ENCODE results near the gene TMED3.

The TMED3 gene

GRCh38 chr15:79310985-79311900 is at the start of gene TMED3:
Gene TMED3 (plus strand): TSS chr15:79311112. CDS start chr15:79311250, 138 bp downstream.
- Histone ChIP-seq H4K20me1 (ENCODE audit: control insufficient read depth, insufficient read depth, low read depth, low read length) (no peaks in the 10 kb centered on the region), H3K4me3 (ENCODE audit: low read length) (peak within 1 kb of the TSS; percentile 99), H3K9me2 (replicated peaks; ENCODE audit: control insufficient read depth, low read length) (no peaks in the 10 kb centered on the region), H3F3A (ENCODE audit: control insufficient read depth, insufficient read depth) (no peaks in the 10 kb centered on the region), H3K36me3 (ENCODE audit: control insufficient read depth, low read length) (peaks cover 42% of the 10 kb centered on the region), H3K27ac (ENCODE audit: low read depth, low read length) (peak within 1 kb of the TSS; percentile 37; the same call in 1 of the 2 replicates), H3K79me2 (ENCODE audit: control insufficient read depth, low read length) (peaks cover 28% of the 10 kb centered on the region), H3K9me3 (ENCODE audit: control insufficient read depth, insufficient read depth, low read length) (no peaks in the 10 kb centered on the region), H3K4me2 (ENCODE audit: low read length) (peak within 1 kb of the TSS; percentile 93), H3K27me3 (ENCODE audit: control insufficient read depth, low read length) (peaks cover 29% of the 10 kb centered on the region), H3K4me1 (ENCODE audit: control insufficient read depth, low read length) (peaks cover 27% of the 10 kb centered on the region)
- TF ChIP-seq, protein P1, sequence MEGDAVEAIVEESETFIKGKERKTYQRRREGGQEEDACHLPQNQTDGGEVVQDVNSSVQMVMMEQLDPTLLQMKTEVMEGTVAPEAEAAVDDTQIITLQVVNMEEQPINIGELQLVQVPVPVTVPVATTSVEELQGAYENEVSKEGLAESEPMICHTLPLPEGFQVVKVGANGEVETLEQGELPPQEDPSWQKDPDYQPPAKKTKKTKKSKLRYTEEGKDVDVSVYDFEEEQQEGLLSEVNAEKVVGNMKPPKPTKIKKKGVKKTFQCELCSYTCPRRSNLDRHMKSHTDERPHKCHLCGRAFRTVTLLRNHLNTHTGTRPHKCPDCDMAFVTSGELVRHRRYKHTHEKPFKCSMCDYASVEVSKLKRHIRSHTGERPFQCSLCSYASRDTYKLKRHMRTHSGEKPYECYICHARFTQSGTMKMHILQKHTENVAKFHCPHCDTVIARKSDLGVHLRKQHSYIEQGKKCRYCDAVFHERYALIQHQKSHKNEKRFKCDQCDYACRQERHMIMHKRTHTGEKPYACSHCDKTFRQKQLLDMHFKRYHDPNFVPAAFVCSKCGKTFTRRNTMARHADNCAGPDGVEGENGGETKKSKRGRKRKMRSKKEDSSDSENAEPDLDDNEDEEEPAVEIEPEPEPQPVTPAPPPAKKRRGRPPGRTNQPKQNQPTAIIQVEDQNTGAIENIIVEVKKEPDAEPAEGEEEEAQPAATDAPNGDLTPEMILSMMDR (IDR thresholded peaks at IDR 0.05; ENCODE audit: low read depth, low read length, poor library complexity, severe bottlenecking) = no peak
- no peak for TF ChIP-seq EZH2phosphoT487 (IDR thresholded peaks at IDR 0.05; ENCODE audit: borderline replicate concordance, low read length)

DNA sequence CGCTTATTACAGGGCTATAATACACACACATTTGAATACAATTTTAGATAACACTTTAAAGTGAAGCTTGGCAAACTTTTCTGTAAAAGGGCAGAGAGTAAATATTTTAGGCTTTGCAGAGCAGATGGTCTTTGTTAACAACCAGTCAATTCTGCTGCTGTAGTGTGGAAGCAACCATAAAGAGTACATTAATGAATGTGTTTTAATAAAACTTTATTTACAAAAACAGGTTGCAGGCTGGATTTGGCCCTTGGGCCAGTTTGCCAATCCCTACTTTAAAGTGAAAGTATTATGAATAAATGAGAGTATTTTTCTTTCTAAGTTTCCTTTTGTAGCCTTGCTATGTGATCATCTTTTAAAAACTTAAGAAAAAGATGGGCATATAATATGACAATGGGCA is 49.1 kb upstream of the TMED3 start:
- Histone ChIP-seq H3K27ac (ENCODE audit: low read depth, low read length) (no peak overlapping the region), H4K20me1 (ENCODE audit: control insufficient read depth, insufficient read depth, low read depth, low read length) (no peaks in the 10 kb centered on the region), H3K4me3 (ENCODE audit: low read length) (no peak overlapping the region), H3F3A (ENCODE audit: control insufficient read depth, insufficient read depth) (no peaks in the 10 kb centered on the region), H3K27me3 (ENCODE audit: control insufficient read depth, low read length) (peaks cover 3% of the 10 kb centered on the region; the same call in 1 of the 2 replicates), H3K4me1 (ENCODE audit: control insufficient read depth, low read length) (no peaks in the 10 kb centered on the region), H3K4me2 (ENCODE audit: low read length) (no peak overlapping the region), H3K79me2 (ENCODE audit: control insufficient read depth, low read length) (no peaks in the 10 kb centered on the region), H3K9me3 (ENCODE audit: control insufficient read depth, insufficient read depth, low read length) (no peaks in the 10 kb centered on the region), H3K36me3 (ENCODE audit: control insufficient read depth, low read length) (no peaks in the 10 kb centered on the region), H3K9me2 (replicated peaks; ENCODE audit: control insufficient read depth, low read length) (no peaks in the 10 kb centered on the region)
- TF ChIP-seq, protein P1 (IDR thresholded peaks at IDR 0.05; ENCODE audit: low read depth, low read length, poor library complexity, severe bottlenecking) = no peak
- no peak for TF ChIP-seq EZH2phosphoT487 (IDR thresholded peaks at IDR 0.05; ENCODE audit: borderline replicate concordance, low read length)

GRCh38 chr15:79265167-79265566 is 45.7 kb upstream of the TMED3 start:
- Histone ChIP-seq H3K27me3 (ENCODE audit: control insufficient read depth, low read length) (peaks cover 7% of the 10 kb centered on the region), H3K27ac (ENCODE audit: low read depth, low read length) (no peak overlapping the region), H3K9me3 (ENCODE audit: control insufficient read depth, insufficient read depth, low read length) (no peaks in the 10 kb centered on the region), H3K4me2 (ENCODE audit: low read length) (no peak overlapping the region), H4K20me1 (ENCODE audit: control insufficient read depth, insufficient read depth, low read depth, low read length) (no peaks in the 10 kb centered on the region), H3K4me1 (ENCODE audit: control insufficient read depth, low read length) (no peaks in the 10 kb centered on the region), H3K79me2 (ENCODE audit: control insufficient read depth, low read length) (no peaks in the 10 kb centered on the region), H3F3A (ENCODE audit: control insufficient read depth, insufficient read depth) (no peaks in the 10 kb centered on the region), H3K4me3 (ENCODE audit: low read length) (no peak overlapping the region), H3K9me2 (replicated peaks; ENCODE audit: control insufficient read depth, low read length) (no peaks in the 10 kb centered on the region), H3K36me3 (ENCODE audit: control insufficient read depth, low read length) (no peaks in the 10 kb centered on the region)
- no peak for TF ChIP-seq EZH2phosphoT487 (IDR thresholded peaks at IDR 0.05; ENCODE audit: borderline replicate concordance, low read length)
- TF ChIP-seq, protein P1 (IDR thresholded peaks at IDR 0.05; ENCODE audit: low read depth, low read length, poor library complexity, severe bottlenecking) = no peak

Measured in DOHH2 (cell line).